Astrocyte (in vitro differentiated cells and primary cell): ENCODE results near the gene SLC26A5.

Experiments used
- CTCF ChIP-seq: IDR thresholded peaks from 2 replicates; pipeline ENCODE4 v1.5.1; 2011; ENCODE audit warnings: low read depth, mild to moderate bottlenecking, inconsistent platforms, low read length, moderate library complexity; ENCODE audit not compliant: insufficient read depth
- EZH2 ChIP-seq: IDR thresholded peaks from 2 replicates; pipeline ENCODE4 v1.6.1; 2012; ENCODE audit warnings: mild to moderate bottlenecking, low read length, inconsistent platforms; ENCODE audit not compliant: insufficient read depth

- TF ChIP-seq EZH2 (peak; percentile 82), CTCF (no peak)
Measured at GRCh38 chr7:103445228-103446048, 569 bp downstream of the SLC26A5 start.
